Endothelial cell (in vitro differentiated cells): ENCODE results near the gene SLAMF6. TPM values are rescaled to one million over a fixed set of nuclear protein-coding genes. Genes with fewer than 3 reads are reported as not detected.

ENCODE experiments used
- DNase-seq: peaks from one replicate; pipeline ENCODE4 v3.0.0; 2021; ENCODE audit warnings: low spot score
- H3K27ac Mint-ChIP-seq: one replicate; pipeline ENCODE4 v1.8.0; 2021; ENCODE audit warnings: mixed read lengths, inconsistent platforms; ENCODE audit not compliant: unreplicated experiment
- H3K27me3 Mint-ChIP-seq: one replicate; pipeline ENCODE4 v1.8.0; 2021; ENCODE audit warnings: mild to moderate bottlenecking, moderate library complexity, mixed read lengths, inconsistent platforms; ENCODE audit not compliant: unreplicated experiment
- H3K36me3 Mint-ChIP-seq: one replicate; pipeline ENCODE4 v1.8.0; 2021; ENCODE audit warnings: mild to moderate bottlenecking, low read depth, mixed read lengths, inconsistent platforms; ENCODE audit not compliant: unreplicated experiment
- H3K4me1 Mint-ChIP-seq: one replicate; pipeline ENCODE4 v1.8.0; 2021; ENCODE audit warnings: mild to moderate bottlenecking, mixed read lengths, inconsistent platforms; ENCODE audit not compliant: unreplicated experiment
- H3K4me3 Mint-ChIP-seq: one replicate; pipeline ENCODE4 v1.8.0; 2021; ENCODE audit warnings: mild to moderate bottlenecking, mixed read lengths, inconsistent platforms; ENCODE audit not compliant: unreplicated experiment
- H3K9me3 Mint-ChIP-seq: one replicate; pipeline ENCODE4 v1.8.0; 2021; ENCODE audit warnings: mixed read lengths, inconsistent platforms; ENCODE audit not compliant: unreplicated experiment
- CTCF ChIP-seq: fragments of 200-600 bp; sonication (generic); IDR thresholded peaks from one replicate; pipeline ENCODE4 v1.5.0; 2021; ENCODE audit warnings: antibody characterized with exemption; ENCODE audit not compliant: unreplicated experiment
- total RNA-seq: library from RNA; stranded (reverse); fragmentation: NEBNext Ultra II Directional; extraction: Animal tissue kit (Norgen Biotek cat#: 25700); gene quantifications from one replicate; pipeline ENCODE4 v1.2.1, GENCODE V29; 2021; ENCODE audit not compliant: unreplicated experiment

The SLAMF6 gene
- total RNA-seq, 1 donor from 2014 or later, result not detected

DNA sequence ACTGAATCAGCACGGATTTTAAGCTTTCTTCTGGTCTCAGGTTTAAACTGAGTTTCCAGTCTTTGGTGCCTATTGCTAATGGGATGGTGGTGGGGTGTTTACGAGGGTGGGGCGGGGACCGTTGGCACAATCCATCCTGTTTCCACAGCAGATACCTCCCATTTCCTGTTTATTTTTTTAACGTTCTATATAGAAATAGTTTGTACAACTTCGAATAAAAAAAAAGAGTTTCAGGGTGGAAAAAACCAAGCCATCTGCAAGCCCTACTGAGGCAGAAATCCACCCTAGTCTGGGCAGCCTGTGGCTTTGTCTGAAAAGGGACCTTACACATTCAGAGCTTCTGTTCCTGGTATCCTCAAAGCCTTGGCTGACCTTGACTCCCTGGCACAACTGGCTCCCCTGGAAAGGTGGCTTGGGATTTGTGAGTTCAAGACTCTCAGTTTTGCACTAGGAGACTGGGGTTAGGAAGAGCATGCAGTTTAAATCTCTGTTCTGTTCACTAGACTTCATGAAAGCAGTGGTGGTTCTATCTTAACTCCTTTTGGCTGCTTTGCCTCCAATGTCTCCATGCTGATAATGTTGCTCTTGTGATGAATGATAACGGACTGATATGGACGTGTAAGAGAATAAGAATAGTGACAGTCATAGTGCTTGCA is 76.0 kb downstream of the SLAMF6 start:
- Mint-ChIP-seq H3K27me3 (no peaks in the 10 kb centered on the region), H3K4me3 (no peak overlapping the region), H3K27ac (no peak overlapping the region), H3K4me1 (peaks cover 11% of the 10 kb centered on the region), H3K9me3 (no peaks in the 10 kb centered on the region), H3K36me3 (no peaks in the 10 kb centered on the region)
- no peak for DNase-seq
- TF ChIP-seq CTCF, result no peak

DNA sequence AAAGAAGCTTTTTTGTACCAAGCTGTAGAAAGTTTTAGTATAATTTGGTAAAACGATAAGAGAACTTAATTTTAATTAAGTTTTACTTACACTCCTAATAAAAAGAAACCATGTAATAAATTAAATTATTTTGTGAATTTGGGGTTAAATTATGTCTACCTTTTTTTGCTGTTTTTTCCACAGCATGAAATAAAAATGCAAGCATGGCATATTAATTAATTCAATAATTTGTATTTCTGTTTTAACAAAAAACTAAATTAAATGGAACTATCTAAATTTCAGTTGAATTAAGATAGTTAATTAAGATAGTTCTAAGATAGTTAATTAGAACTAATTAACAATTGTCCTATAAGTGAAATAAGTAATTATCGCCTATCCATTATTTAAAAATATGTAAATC is 83.3 kb downstream of the SLAMF6 start:
- H3K27ac Mint-ChIP-seq, result no peak overlapping the region
- H3K27me3 Mint-ChIP-seq, result no peaks in the 10 kb centered on the region
- peaks cover 2% of the 10 kb centered on the region for H3K4me1 Mint-ChIP-seq
- no peaks in the 10 kb centered on the region for H3K9me3 Mint-ChIP-seq
- H3K4me3 Mint-ChIP-seq, result no peak overlapping the region
- no peak for TF ChIP-seq CTCF
- no peak for DNase-seq
- H3K36me3 Mint-ChIP-seq, result no peaks in the 10 kb centered on the region

DNA sequence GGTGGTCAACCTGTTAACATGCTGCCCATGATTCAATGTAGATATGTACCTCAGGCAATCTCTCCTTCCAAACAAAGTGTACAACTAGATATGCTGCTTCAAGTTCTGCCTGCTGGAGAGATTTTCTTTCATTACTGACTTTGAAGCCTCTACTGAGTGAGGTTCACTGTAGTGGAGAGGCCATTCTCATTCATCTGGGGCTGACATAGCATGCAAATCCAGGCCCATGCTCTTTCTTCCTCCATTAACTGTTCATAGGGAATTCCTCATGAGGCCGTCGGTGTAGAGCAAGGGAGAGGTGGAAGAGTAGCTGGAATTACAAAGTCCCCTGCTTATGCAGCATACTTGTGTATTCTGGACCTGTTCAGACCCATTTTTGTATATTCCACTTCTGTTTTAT is 84.1 kb downstream of the SLAMF6 start:
- no peaks in the 10 kb centered on the region for H3K9me3 Mint-ChIP-seq
- peaks cover 5% of the 10 kb centered on the region for H3K4me1 Mint-ChIP-seq
- no peaks in the 10 kb centered on the region for H3K27me3 Mint-ChIP-seq
- no peak overlapping the region for H3K4me3 Mint-ChIP-seq
- DNase-seq, result no peak
- H3K27ac Mint-ChIP-seq, result no peak overlapping the region
- TF ChIP-seq CTCF, result no peak
- no peaks in the 10 kb centered on the region for H3K36me3 Mint-ChIP-seq

GRCh38 chr1:160438317-160438918 is 84.6 kb downstream of the SLAMF6 start:
- no peaks in the 10 kb centered on the region for H3K36me3 Mint-ChIP-seq
- no peak overlapping the region for H3K4me3 Mint-ChIP-seq
- no peak for DNase-seq
- no peaks in the 10 kb centered on the region for H3K9me3 Mint-ChIP-seq
- no peak overlapping the region for H3K27ac Mint-ChIP-seq
- no peaks in the 10 kb centered on the region for H3K27me3 Mint-ChIP-seq
- no peak for TF ChIP-seq CTCF
- H3K4me1 Mint-ChIP-seq, result peaks cover 5% of the 10 kb centered on the region

- Mint-ChIP-seq H3K4me1 (peaks cover 6% of the 10 kb centered on the region), H3K4me3 (no peak overlapping the region), H3K27me3 (no peaks in the 10 kb centered on the region), H3K9me3 (no peaks in the 10 kb centered on the region), H3K27ac (no peak overlapping the region), H3K36me3 (no peaks in the 10 kb centered on the region)
- DNase-seq, result no peak
- no peak for TF ChIP-seq CTCF
Measured at GRCh38 chr1:160437432-160438316, 85.4 kb downstream of the SLAMF6 start.
